Measurements from ENCODE around the gene KLF17. TPM values are rescaled to one million over a fixed set of nuclear protein-coding genes. Genes with fewer than 3 reads are reported as not detected.
"Not testable (repeated sequence)": the region's sequence is repeated elsewhere in the genome, so short reads cannot be mapped to it uniquely, and the experiment has no call there.

The KLF17 gene
- total RNA-seq, 1 donor from 2014 or later: not detected

GRCh38 chr1:44108971-44109370, 9.7 kb upstream of the KLF17 start:
- intact Hi-C loops (cut with micrococcal nuclease): no loop called here

GRCh38 chr1:44110916-44111315, 7.7 kb upstream of the KLF17 start:
- intact Hi-C loops (cut with micrococcal nuclease): no loop called here

GRCh38 chr1:44111861-44112260, 6.8 kb upstream of the KLF17 start:
- intact Hi-C loops (cut with micrococcal nuclease): no loop called here

GRCh38 chr1:44112486-44112885, 6.1 kb upstream of the KLF17 start:
- intact Hi-C loops (cut with micrococcal nuclease): no loop called here

GRCh38 chr1:44113095-44113609, 5.5 kb upstream of the KLF17 start:
- intact Hi-C loops (cut with micrococcal nuclease): no loop called here

GRCh38 chr1:44114098-44114497, 4.5 kb upstream of the KLF17 start:
- intact Hi-C loops (cut with micrococcal nuclease): no loop called here

GRCh38 chr1:44117272-44117671, 1.3 kb upstream of the KLF17 start:
- intact Hi-C loops (cut with micrococcal nuclease): not testable (repeated sequence)

GRCh38 chr1:44119525-44119924, 904 bp downstream of the KLF17 start:
- intact Hi-C loops (cut with micrococcal nuclease): no loop called here

- intact Hi-C loops (cut with micrococcal nuclease): no loop called here
These were observed 1.9 kb downstream of the KLF17 start for GRCh38 chr1:44120398-44120949.

GRCh38 chr1:44129616-44130500, 11.2 kb downstream of the KLF17 start:
- intact Hi-C loops (cut with micrococcal nuclease): no loop called here

- intact Hi-C loops (cut with micrococcal nuclease): no loop called here
These were observed 12.8 kb downstream of the KLF17 start for GRCh38 chr1:44131411-44131810.

GRCh38 chr1:44134071-44134920, 15.7 kb downstream of the KLF17 start:
- intact Hi-C loops (cut with micrococcal nuclease): no loop called here

GRCh38 chr1:44135886-44136285, 17.3 kb downstream of the KLF17 start:
- intact Hi-C loops (cut with micrococcal nuclease): no loop called here

GRCh38 chr1:44138239-44138638, 19.6 kb downstream of the KLF17 start:
- intact Hi-C loops (cut with micrococcal nuclease): no loop called here

- intact Hi-C loops (cut with micrococcal nuclease): not testable (repeated sequence)
These were observed 20.9 kb downstream of the KLF17 start for GRCh38 chr1:44139565-44139964.

GRCh38 chr1:44141531-44141930, 22.9 kb downstream of the KLF17 start, which contains the start of gene KLF18:
Gene KLF18 (minus strand): TSS chr1:44141631. CDS start chr1:44141631, 0 bp downstream.
- intact Hi-C loops (cut with micrococcal nuclease): no loop called here

- intact Hi-C loops (cut with micrococcal nuclease): no loop called here
These were observed 26.5 kb downstream of the KLF17 start for GRCh38 chr1:44144962-44145756.

GRCh38 chr1:44146536-44147361, 28.1 kb downstream of the KLF17 start:
- intact Hi-C loops (cut with micrococcal nuclease): no loop called here

GRCh38 chr1:44147582-44147981, 29.0 kb downstream of the KLF17 start:
- intact Hi-C loops (cut with micrococcal nuclease): no loop called here

GRCh38 chr1:44151332-44151731, 32.7 kb downstream of the KLF17 start:
- intact Hi-C loops (cut with micrococcal nuclease): no loop called here
